Right lobe of liver (tissue), 6 donors: Measurements from ENCODE around the gene C16orf78. TPM values are rescaled to one million over a fixed set of nuclear protein-coding genes. Genes with fewer than 3 reads are reported as not detected.

Experiments
- ATAC-seq, 4 donors: fragments of 200-7000 bp; cut with Tn5 transposase; one replicate each; pipeline ENCODE4 v1.9.1; 2020; ENCODE audit warnings: mild to moderate bottlenecking in 4 of 4, moderate library complexity in 4 of 4
- DNase-seq, 3 donors: peaks; one replicate each; pipeline ENCODE4 v3.0.0-alpha.2; 2020
- H3K27ac ChIP-seq, 3 donors: fragments of 200-600 bp; one replicate each; pipeline ENCODE4 v1.8.0; 2022
- H3K27me3 ChIP-seq, 2 donors: fragments of 200-600 bp; one replicate each; pipeline ENCODE4 v1.8.0; 2022
- H3K36me3 ChIP-seq, 4 donors: fragments of 200-600 bp; sonication (generic) in 1 of 4; one replicate each; pipeline versions ENCODE4 v1.5.1 to v1.8.0; 2017 to 2022; ENCODE audit warnings: control low read depth in 1 of 4
- H3K4me1 ChIP-seq, 4 donors: fragments of 200-600 bp; sonication (generic) in 1 of 4; one replicate each; pipeline versions ENCODE4 v1.5.1 to v1.8.0; 2017 to 2022; ENCODE audit warnings: control low read depth in 1 of 4
- H3K4me3 ChIP-seq, 3 donors: fragments of 200-600 bp; one replicate each; pipeline ENCODE4 v1.8.0; 2022
- H3K9me3 ChIP-seq, 4 donors: fragments of 200-600 bp; sonication (generic) in 1 of 4; one replicate each; pipeline versions ENCODE4 v1.5.1 to v1.8.0; 2017 to 2022; ENCODE audit warnings: control low read depth in 1 of 4
- CTCF ChIP-seq, 4 donors: fragments of 200-600 bp in 3 of 4; fragments of 450-650 bp in 1 of 4; IDR thresholded peaks; one replicate each; pipeline versions ENCODE4 v1.5.1 to v1.8.0; 2016 to 2022; ENCODE audit warnings: antibody characterized with exemption in 4 of 4, mild to moderate bottlenecking in 2 of 4
- POLR2A ChIP-seq: fragments of 450-650 bp; IDR thresholded peaks from one replicate; pipeline ENCODE4 v1.6.1; 2017; ENCODE audit warnings: antibody characterized with exemption, mild to moderate bottlenecking
- WGBS: methylation state at CpG from one replicate; pipeline ENCODE4 v1.1.6; 2018; ENCODE audit warnings: low coverage, low lambda C conversion rate; ENCODE audit not compliant: insufficient coverage; ENCODE audit errors: missing lambda C conversion rate; 5-methylcytosine and 5-hydroxymethylcytosine counted together
- intact Hi-C, 2 donors: fragments of 100-400 bp; cut with DNase I; formaldehyde crosslinking; loops; one replicate each; pipeline versions ENCODE4 v1.11.2 to v1.14.1; 2022
- total RNA-seq, 6 experiments: library from RNA; depleted of rRNA in 2 of 6; stranded (reverse); fragments of >200 nt in 2 of 6; fragmentation: NEBNext Ultra II Directional in 3 of 6; extraction: Animal tissue kit (Norgen Biotek cat#: 25700) in 3 of 6; gene quantifications; one replicate each; pipeline versions ENCODE4 v1.1.0 to v1.2.4, GENCODE V29; 2016 to 2023
- donor health status: DM: no; HTN: yes; CAD: no.
- donor health status: DM: no; HTN: no; CAD: no.
- donor health status: DM: no; HTN: no; CAD: no.
- donor health status: DM: no; HTN: yes; CAD: no.
- donor health status: DM: no; HTN: yes; CAD: no.

The C16orf78 gene
- total RNA-seq, 6 experiments from 2014 or later: not detected

GRCh38 chr16:49442805-49443204 is 69.2 kb downstream of the C16orf78 start:
- WGBS: 33% methylated on average over 5 of the region's 5 CpGs
- no peaks in the 10 kb centered on the region for H3K36me3 ChIP-seq
- no peak for ATAC-seq

GRCh38 chr16:49443576-49443975 is 70.0 kb downstream of the C16orf78 start:
- 85% methylated on average over 7 of the region's 9 CpGs for WGBS
- no peak overlapping the region for H3K4me3 ChIP-seq
- H3K4me1 ChIP-seq: no peaks in the 10 kb centered on the region
- TF ChIP-seq POLR2A (no peak), CTCF (IDR thresholded peaks at IDR 0.05) (no peak)
- H3K27me3 ChIP-seq: no peaks in the 10 kb centered on the region
- ATAC-seq (peak in 1 of 4 donors; percentile 7), DNase-seq (no peak)
- H3K9me3 ChIP-seq: no peaks in the 10 kb centered on the region
- no peak overlapping the region for H3K27ac ChIP-seq
- no peaks in the 10 kb centered on the region for H3K36me3 ChIP-seq
- intact Hi-C loops: no loop called here

More at GRCh38 chr16:49442805-49443204, 69.2 kb downstream of the C16orf78 start:
- no peak for TF ChIP-seq POLR2A
- no peak for TF ChIP-seq CTCF (IDR thresholded peaks at IDR 0.05)
- Histone ChIP-seq H3K27ac (no peak overlapping the region), H3K9me3 (no peaks in the 10 kb centered on the region), H3K4me1 (no peaks in the 10 kb centered on the region), H3K27me3 (no peaks in the 10 kb centered on the region), H3K4me3 (no peak overlapping the region)
- no peak for DNase-seq
- intact Hi-C loops: no loop called here

GRCh38 chr16:49446805-49447204 is 73.2 kb downstream of the C16orf78 start:
- no peaks in the 10 kb centered on the region for H3K36me3 ChIP-seq
- no peak for DNase-seq
- H3K4me3 ChIP-seq: no peak overlapping the region
- H3K27ac ChIP-seq: no peak overlapping the region
- H3K4me1 ChIP-seq: no peaks in the 10 kb centered on the region
- no peak for TF ChIP-seq CTCF (IDR thresholded peaks at IDR 0.05)
- TF ChIP-seq POLR2A: no peak
- WGBS: 31% methylated on average over 2 of the region's 2 CpGs
- no peaks in the 10 kb centered on the region for H3K27me3 ChIP-seq
- intact Hi-C loops: no loop called here
- H3K9me3 ChIP-seq: no peaks in the 10 kb centered on the region
- ATAC-seq: peak; percentile 76 to 87 (median 83)

Other genes starting within 250 kb of the C16orf78 start
- gene CBLN1, start 92.0 kb upstream of the C16orf78 start, total RNA-seq: under 1 TPM in 3 of 6 experiments, not detected in 3; 0.14 to 0.22 (median 0.20) TPM